HG03571 (cell line): ENCODE data around the gene NPIPB2.
A peak's percentile ranks its signal among the peaks of the same experiment; 100 is the strongest.
"Not testable (repeated sequence)": the region's sequence is repeated elsewhere in the genome, so short reads cannot be mapped to it uniquely, and the experiment has no call there.

Experiments
- ATAC-seq: cut with Tn5 transposase; IDR thresholded peaks from one replicate; pipeline ENCODE4 v1.9.1; 2021; ENCODE audit not compliant: unreplicated experiment

Gene NPIPB2

GRCh38 chr16:11962457-11962856 is 20.6 kb upstream of the NPIPB2 start:
- ATAC-seq = not testable (repeated sequence)

GRCh38 chr16:11957591-11958395 is 15.9 kb upstream of the NPIPB2 start:
- ATAC-seq = no peak

- no peak for ATAC-seq
Measured at GRCh38 chr16:11956558-11956957, 14.7 kb upstream of the NPIPB2 start.

GRCh38 chr16:11955713-11956123 is 13.9 kb upstream of the NPIPB2 start:
- no peak for ATAC-seq

GRCh38 chr16:11953576-11953975 is 11.7 kb upstream of the NPIPB2 start:
- ATAC-seq = not testable (repeated sequence)

GRCh38 chr16:11950388-11950787 is 8.5 kb upstream of the NPIPB2 start:
- no peak for ATAC-seq

GRCh38 chr16:11949527-11949926 is 7.7 kb upstream of the NPIPB2 start:
- ATAC-seq = no peak

- no peak for ATAC-seq
Measured at GRCh38 chr16:11948819-11949218, 7.0 kb upstream of the NPIPB2 start.

- no peak for ATAC-seq
Measured at GRCh38 chr16:11946433-11946832, 4.6 kb upstream of the NPIPB2 start.

- ATAC-seq = not testable (repeated sequence)
Measured at GRCh38 chr16:11927350-11927749, 14.5 kb downstream of the NPIPB2 start.

GRCh38 chr16:11924046-11924445 is 17.8 kb downstream of the NPIPB2 start:
- not testable (repeated sequence) for ATAC-seq

GRCh38 chr16:11916524-11917285 is 25.1 kb downstream of the NPIPB2 start:
- no peak for ATAC-seq

GRCh38 chr16:11915644-11916523 is 26.0 kb downstream of the NPIPB2 start, which contains the start of gene GSPT1:
Gene GSPT1 (minus strand): TSS chr16:11915956. CDS start chr16:11915720, 236 bp downstream.
- peak; percentile 87 for ATAC-seq

GRCh38 chr16:11915114-11915643 is 26.7 kb downstream of the NPIPB2 start:
- peak; percentile 34 for ATAC-seq

- ATAC-seq = no peak
Measured at GRCh38 chr16:11914210-11915113, 27.4 kb downstream of the NPIPB2 start.

- ATAC-seq = no peak
Measured at GRCh38 chr16:11913425-11914079, 28.3 kb downstream of the NPIPB2 start.

- ATAC-seq = no peak
Measured at GRCh38 chr16:11909653-11910545, 31.9 kb downstream of the NPIPB2 start.
